ENCODE results near the gene STK10.

STK10 gene

DNA sequence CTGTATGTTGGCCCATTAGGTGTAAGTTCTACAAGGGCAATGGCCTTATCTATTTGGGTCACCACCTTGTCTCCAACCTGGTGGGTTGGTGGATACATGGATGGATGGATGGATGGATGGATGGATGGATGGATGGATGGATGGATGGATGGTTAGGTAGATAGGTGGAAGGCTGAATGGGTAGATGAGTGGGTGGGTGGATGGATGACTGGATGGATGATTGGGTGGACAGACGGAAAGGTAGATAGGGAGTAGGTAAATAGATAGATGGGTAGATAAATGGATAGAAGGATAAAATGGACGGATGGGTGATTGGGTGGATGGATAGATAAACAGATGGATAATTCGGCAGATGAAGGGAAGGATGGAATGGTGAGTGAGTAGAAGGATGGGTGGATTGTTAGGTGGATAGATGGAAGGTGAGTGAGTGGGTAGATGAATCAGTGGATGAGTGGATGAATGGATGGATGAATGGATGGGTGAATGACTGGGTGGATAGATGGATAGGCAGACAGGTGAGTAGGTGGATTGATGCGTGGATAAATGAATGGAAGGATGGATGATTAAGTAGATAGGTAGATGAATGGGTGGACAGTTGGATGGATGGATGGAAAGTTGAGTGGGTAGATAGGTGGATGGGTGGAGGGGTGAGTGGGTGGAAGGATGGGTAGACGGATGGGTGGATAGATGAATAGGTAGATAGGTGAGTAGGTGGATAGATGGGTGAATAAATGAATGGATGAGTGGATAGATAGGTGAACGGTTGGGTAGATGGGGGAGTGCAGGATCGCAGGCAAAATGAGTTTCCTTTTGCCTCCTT lies 98.5 kb downstream of the STK10 start:
- no peak for DNase-seq (ENCODE audit: low read depth)

DNA sequence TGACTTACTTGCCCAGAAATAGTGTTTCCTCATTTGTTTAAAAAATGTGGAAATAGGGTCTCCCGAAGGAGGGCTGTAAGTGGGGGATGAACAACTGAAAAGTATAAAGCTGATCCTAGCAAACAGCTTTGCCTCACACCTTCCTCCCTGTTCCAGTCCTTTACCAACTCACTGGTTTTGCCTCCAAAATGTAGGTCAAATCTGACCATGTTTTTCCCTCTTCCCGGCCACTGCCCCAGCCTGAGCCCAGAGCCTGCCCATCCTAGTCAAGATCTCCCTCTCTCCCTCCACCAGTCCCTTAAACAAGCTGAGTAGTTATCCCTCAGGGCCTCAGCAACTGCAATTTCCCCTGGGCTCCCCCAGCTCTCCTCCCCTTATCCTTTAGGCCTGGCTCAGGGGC lies 99.2 kb downstream of the STK10 start:
- DNase-seq (ENCODE audit: low read depth) = no peak

DNA sequence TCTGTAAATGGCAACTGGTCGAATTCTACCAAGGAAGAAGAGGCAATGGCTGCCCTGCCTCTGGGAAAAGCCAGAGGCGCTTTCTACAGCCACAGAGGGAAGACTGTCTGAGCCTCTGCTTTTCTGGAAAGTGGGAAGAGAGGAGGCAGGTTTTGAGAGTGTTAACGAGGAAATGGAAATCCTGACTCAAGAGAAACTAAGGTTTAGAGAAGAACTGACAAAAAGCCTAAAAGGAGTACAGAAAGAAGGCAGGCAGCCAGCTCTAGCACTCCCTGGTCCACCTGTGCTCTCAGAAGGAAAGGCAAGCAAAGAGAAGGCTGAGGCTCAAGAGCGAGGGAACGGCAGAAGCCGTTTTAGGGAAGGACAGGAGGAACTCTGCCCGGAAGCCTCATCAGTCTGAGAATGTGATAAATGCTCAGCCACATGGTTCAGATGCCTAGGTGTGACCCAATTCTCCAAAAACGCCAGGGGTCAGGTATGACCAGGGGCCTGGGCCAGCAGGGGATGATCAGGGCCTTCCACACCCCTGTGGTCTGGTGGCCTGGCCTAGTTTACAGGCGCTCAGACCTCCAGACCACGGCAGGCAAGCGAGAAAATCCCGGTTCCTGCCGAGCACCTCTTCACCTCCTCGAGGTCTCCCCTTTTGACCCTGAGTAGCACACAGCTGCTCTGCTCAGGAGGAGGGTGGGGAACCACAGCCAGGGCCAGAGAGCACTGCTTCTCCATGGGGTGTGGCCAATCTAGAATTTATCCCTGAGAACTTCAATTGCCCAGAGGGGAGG lies 101.6 kb downstream of the STK10 start:
- no peak for DNase-seq (ENCODE audit: low read depth)

DNA sequence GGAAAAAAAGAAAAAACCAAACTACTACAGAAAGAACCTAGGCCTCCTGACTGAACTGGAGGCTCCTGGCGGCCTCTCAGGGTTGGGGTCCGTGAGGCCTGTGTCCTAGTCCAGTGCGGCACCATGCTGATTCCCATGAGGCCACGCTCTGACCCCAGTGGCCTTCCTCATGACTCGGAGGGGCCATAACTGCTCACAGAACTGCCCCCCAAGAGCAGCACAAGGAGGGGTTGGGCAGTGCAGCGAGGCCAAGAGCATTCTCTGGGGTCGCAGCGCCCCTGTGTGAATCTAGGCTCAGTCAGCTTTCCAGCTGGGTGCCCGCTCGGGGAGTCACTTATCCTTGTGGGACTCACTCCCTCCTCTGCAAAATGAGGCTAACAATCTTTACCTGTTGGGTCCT lies 102.3 kb downstream of the STK10 start:
- no peak for DNase-seq (ENCODE audit: low read depth)

DNA sequence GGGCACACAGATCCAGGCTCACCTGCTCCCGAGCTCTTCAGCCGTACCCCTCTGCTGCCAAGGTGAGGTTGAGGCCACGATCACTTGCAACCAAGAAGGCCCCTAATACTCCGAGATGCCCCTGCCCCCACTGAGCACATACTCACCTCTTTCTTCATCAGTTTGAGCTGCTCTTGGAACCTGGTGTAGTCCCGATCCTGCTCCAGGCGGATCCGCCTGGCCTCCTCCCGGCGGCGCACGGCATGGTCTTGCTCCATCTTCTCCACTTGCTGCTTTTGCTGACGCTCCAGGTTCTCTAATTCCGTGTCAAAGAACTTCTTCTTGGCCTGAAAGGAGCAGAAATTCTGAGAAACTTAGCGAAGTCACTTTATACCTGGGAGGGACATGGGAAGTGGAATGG lies 105.8 kb downstream of the STK10 start:
- no peak for DNase-seq (ENCODE audit: low read depth)

DNA sequence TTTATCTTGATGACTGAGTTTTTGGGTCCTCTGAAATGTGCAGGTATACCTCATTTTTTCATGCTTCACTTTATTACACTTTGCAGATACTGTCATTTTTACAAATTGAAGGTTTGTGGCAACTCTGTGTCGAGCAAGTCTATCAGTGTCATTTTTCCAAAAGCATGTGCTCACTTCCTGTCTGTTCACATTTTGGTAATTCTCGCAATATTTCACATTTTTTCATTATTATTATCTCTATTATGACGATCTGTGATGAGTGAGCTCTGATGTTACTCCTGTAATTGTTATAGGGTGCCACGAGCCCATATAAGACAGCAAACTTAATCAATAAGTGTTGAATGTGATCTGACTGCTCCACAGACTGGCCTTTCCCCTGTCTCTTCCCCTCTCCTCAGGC lies 108.1 kb downstream of the STK10 start:
- no peak for DNase-seq (ENCODE audit: low read depth)

DNA sequence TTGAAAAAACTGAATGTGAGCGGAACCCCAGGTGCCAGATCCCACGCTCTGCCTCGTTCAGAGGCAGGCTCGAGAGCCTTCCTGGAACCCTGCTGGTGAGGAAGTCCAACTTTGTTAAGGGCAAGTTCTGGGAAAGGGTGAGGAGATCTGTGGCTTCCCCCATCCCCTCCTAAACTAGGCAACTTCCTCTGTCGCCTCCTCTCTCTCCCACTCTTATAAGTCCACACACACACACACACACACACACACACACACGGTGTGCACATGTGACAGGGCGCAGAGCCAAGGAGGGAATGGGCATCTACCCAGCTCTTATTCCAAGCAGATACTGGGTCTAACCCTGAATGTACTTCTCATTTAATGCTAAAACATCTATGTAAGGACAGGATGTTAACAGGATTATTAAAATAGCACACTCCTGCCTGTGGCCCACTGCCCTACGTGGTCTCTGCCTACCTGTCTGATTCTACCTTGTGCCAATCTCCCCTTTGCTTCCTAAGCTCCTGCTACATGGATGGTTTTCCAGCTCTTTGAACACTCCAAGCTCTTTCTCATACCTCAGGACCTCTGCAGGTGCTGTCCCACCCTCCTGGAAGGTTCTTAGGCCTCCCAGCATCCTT lies 109.2 kb downstream of the STK10 start:
- DNase-seq (ENCODE audit: low read depth) = no peak

DNA sequence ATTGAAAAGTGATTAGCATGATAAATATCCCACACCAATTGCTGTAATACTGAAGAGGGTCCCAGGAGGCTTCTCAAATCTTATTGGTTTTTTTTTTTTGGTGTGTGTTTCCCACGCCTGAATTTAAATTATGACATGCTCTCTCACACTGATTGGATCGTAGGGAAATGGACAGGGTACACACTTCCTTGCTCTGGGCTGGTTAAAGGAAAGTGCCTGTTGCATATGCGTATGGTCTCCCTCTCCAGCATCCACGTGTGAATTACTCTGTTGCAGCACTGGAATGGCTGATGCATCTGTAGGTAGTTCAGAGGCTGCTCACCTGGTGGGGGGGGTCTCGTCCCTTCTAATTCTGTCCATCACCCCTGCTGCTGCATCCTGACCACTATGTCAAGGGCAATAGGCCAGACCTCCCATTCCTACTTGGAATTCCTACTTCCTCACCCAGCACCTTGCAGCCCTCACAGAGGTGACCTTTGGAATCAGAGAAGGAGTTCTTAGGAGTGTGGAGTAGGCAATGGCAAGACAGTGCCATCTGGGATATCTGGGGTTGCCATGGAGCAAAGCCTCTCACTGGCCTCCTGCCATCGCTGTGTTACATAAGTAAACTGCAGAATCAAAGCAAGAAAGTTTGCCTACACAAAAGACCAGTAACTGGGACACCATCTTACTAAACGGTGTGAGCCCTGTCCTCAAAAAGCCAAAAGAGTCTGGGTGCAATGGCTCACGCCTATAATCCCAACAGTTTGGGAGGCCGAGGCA lies 110.2 kb downstream of the STK10 start:
- no peak for DNase-seq (ENCODE audit: low read depth)

DNA sequence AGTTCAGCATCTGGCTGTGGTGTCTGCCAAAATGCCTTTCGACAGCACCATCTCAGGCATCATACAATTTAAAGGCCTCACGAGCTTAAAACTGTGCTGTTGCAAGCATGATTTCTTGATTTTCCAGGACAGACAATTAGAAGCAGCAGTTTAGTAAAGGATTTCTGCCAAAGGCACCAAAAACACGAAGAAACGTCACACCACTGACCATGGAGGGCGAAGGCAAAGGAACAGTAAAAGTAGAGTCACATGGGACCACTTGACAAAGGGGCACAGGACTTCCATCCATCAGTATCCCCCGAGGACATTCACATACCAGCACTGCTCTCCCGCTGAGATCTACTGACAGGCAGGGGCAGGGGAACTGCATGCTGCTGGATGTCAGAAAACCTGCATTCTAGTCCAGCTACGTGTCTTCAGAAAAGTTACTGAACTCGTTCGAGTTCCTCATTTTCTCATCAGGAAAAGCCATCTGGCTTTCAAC lies 111.2 kb downstream of the STK10 start:
- no peak for DNase-seq (ENCODE audit: low read depth)

DNA sequence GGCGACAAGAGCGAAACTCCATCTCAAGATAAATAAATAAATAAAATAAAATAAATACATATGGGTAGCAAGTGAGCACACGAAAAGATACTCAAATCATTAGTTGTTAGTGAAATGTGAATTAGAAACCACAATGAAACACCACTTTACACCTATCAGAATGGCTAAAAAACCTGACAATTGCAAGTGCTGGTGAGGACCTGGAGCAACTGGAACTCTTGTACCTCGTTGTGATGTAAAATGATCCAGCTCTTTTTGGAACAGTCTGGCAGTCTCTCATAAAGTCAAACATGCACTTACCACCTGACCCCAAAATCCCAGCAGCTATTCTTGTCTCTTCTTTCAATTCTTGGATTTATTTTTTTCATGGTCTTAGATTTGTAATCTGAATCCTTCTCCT lies 112.4 kb downstream of the STK10 start:
- DNase-seq (ENCODE audit: low read depth) = no peak

DNA sequence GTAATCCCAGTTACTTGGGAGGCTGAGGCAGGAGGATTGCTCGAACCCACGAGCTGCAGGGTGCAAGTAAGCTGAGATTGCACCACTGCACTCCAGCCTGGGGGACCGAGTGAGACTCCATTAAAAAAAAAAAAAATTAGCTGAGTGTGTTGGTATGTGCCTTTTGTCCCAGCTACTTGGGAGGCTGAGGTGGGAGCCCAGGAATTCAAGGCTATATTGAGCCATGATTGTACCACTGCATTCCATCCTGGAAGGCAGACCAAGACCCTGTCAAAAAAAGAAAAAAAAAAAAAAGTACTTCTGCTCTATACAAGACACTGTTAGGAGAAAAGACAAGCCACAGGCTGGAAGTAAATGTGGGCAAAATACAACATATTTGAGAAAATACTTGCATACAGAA lies 113.1 kb downstream of the STK10 start:
- DNase-seq (ENCODE audit: low read depth) = no peak

DNA sequence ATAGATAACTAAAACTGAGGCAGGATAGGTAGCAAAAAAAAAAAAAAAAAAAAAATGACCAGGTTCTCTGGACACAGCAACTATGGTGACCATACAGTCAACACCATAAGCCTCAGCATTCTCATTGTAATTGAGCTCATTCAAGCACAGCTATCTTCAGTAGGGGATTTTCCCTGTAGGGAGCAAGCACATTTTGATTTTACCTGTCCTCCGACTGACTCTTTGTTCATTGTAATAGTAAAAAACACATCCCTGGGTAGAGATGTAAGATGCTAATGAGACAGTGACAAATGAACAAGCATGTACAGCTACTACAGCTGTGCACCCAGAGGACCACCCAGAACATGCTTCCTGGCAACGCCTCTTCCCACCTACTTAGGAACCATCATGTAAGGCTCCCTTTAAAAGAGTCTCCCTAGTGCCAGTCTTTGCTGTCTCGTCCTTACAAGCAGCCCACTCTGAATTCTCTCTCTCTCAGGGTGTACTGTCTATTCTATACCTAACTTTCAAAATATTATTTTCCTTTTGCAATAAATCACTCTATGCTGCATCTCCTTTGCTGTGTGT lies 116.6 kb downstream of the STK10 start:
- no peak for DNase-seq (ENCODE audit: low read depth)

DNA sequence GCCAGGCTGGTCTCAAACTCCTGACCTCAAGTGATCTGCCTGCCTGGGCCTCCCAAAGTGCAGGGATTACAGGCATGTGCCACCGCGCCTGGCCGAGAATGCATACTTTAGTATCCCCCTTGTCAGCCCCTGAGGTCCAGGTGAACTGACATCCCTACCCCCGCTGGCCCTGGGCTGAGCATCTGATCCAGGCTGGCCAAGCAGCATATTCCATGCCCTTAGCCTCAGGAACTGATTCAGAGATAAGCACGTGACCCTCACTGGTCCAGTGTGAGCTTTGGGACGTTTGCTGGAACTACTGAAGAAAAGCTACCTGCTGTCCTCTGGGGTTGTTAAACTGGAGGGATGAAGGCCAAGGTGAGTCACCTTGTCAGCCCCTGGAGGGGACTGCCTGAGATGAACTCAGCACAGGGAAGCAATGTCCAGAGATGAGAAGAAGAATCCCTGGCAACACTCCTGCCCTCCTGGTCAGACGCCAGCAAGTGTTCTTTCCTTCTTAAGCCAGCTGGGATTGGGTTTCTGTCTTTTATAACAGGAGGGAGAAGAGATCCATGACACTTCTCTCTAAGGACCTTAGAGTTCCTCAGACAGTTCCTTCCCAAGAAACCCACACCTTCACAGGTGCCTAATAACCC lies 122.5 kb downstream of the STK10 start:
- DNase-seq (ENCODE audit: low read depth) = no peak

DNA sequence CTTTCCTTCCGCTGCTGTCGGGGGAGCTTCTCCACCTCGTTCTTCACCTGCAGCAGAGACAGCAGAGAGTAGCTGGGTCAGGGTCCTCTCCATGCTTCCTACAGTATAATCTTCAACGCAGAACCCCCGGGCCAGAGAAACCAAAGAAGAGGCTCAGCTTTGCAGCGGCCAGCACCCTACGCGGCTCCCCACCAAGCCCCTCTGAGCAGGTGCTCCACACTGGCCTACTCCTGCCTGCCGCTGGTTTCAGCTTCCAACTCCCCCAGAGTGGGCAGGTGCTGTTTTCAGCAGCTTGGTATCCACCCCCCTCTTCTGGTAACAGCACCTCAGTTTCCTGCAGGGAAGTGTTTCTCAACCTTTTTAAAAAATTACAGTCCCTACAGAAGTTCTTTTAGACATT lies 123.3 kb downstream of the STK10 start:
- no peak for DNase-seq (ENCODE audit: low read depth)

DNA sequence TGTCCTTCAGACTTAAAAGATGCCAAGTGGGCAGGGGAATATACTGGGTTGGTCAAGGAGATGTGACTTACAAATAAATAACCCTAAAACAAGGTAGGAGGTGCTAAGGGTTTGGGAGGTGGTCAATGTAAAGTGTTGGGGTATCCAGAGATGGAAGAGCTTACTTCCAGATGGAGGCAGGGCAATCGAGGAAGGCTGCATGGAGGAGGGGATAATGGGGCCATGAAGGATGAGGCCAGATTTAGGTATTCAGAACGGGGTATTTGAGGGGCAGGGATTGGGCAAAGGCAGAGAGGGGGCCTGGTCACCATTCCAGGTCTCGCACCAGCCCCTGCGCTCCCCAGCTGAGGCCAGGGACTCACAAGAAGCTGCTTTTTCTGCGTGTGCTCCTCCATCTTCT lies 123.7 kb downstream of the STK10 start:
- DNase-seq (ENCODE audit: low read depth) = no peak

DNA sequence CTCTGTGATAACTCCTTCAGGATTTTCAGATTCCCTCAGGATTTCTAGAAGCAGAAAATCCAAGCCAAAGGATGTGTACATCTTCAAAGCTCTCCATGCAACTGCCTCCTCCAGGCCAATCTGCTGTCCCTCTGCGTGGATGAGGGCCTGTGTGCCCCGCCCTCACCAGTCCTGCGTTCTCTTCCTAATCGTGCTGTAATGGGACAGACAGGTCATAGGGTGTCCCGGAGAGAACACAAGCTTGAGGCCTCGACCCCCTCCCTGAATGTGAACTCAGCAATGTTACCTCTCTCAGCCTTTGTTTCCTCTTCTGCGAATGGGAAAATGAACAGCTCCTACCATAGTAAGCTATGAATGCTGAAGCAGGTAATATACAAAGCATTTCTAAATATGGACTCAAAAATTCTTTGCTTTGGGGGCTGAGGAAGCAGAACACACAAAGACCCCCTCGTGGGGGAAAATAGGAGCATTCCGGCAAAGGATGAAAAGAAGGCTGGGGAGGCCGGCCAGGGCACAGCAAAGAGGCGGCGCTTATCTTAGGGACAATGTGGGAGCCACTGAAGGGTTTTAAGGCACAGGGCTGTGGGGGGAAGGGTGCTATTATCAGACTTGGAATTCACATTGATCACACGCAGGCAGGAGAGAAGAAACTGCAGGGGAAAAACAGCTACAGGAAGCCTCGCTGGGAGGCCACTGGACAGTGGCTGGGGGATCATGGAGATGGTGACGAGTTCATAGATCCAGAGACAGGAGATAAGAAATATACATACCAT lies 124.4 kb downstream of the STK10 start:
- DNase-seq (ENCODE audit: low read depth) = no peak

DNA sequence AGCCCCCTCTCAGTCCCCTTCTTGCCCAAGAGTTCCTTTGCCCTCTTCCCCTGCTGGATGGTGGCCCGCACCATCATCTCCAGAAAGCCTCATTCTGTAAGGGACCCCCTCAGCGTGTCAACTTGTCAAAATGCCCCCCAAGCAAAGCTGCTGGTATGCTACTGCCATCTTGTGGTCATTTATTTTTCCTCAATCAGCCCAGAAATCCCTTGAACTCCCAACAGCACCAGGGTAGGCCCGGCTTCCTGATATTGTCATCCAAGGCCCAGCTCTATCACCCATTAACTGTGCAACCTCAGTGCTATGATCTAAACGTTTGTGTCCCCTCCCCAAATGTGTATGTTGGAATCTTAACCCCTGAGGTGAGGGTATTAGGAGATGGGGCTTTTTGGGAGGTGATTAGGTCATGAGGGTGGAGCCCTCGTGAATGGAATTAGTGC lies 128.3 kb downstream of the STK10 start:
- no peak for DNase-seq (ENCODE audit: low read depth)

DNA sequence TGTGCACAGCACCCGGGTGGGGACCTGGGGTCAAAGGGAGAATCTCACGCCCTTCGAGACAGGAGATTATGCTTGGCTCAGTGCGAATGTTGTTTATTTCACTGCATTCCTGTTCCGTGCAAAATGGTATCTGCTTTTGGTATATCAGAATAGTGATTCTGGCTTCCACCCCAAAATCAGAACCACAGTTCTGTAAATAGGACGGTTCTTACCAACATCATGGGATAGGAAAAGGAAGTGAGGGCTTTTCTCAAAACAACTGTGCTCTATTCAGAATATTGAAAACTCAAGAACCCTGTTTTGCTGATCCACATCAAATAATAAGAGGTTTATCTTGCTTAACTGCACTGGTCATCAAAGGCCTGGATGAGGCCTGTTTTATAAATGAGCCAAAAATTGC lies 129.9 kb downstream of the STK10 start:
- DNase-seq (ENCODE audit: low read depth) = no peak

DNA sequence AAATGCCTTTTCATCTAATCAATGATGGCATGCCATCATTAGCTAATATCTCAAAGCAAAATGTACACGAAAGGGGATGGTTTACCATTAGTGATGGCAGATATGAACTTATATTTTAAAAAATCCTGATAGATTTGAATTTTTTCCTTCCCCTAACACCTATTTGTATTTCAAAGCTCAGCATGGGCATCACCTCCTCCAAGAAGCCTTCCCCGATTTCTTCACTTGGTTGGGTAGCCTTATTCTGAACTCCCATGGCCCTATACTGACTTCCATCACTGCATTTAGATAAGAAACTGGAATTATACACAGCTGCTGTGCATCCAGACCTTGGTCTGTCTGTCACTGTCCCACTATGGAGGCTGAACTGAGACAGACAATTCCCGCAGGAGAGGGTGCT lies 132.0 kb downstream of the STK10 start:
- no peak for DNase-seq (ENCODE audit: low read depth)

DNA sequence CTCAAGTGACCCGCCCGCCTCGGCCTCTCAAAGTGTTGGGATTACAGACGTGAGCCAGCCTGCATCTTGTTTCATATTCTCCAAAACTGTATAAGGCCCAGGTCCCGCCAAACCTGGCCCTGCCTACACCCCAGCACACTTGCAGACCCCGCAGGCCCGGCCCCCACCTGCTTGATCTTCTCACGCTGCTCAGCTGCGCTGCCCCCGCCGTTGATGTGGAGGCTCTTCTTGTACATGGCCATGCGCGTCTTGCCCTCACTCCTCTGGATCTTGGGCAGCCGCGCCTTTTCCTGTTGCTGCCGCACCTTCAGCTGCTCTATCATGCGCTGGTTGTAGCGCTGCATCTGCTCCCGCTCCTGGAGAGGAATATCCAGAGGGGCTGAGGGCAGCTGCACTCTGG lies 132.6 kb downstream of the STK10 start:
- no peak for DNase-seq (ENCODE audit: low read depth)
